HG02970 (cell line): ENCODE measurements around the gene STYXL2.

ENCODE experiments used
- ATAC-seq: cut with Tn5 transposase; IDR thresholded peaks from one replicate; pipeline ENCODE4 v1.9.1; 2021; ENCODE audit warnings: mild to moderate bottlenecking, moderate library complexity, moderate number of reproducible peaks; ENCODE audit not compliant: unreplicated experiment, low FRiP score

Gene STYXL2

GRCh38 chr1:167128261-167129227 lies 34.7 kb downstream of the STYXL2 start:
- ATAC-seq = no peak

- ATAC-seq = no peak
Observed at GRCh38 chr1:167130829-167131510, 37.1 kb downstream of the STYXL2 start.

GRCh38 chr1:167132301-167133010 lies 38.6 kb downstream of the STYXL2 start:
- no peak for ATAC-seq

GRCh38 chr1:167135281-167135840 lies 41.5 kb downstream of the STYXL2 start:
- ATAC-seq = no peak

GRCh38 chr1:167136191-167136614 lies 42.3 kb downstream of the STYXL2 start:
- ATAC-seq = no peak

GRCh38 chr1:167136806-167137205 lies 42.9 kb downstream of the STYXL2 start:
- ATAC-seq = no peak

- no peak for ATAC-seq
Observed at GRCh38 chr1:167137332-167137781, 43.5 kb downstream of the STYXL2 start.

DNA sequence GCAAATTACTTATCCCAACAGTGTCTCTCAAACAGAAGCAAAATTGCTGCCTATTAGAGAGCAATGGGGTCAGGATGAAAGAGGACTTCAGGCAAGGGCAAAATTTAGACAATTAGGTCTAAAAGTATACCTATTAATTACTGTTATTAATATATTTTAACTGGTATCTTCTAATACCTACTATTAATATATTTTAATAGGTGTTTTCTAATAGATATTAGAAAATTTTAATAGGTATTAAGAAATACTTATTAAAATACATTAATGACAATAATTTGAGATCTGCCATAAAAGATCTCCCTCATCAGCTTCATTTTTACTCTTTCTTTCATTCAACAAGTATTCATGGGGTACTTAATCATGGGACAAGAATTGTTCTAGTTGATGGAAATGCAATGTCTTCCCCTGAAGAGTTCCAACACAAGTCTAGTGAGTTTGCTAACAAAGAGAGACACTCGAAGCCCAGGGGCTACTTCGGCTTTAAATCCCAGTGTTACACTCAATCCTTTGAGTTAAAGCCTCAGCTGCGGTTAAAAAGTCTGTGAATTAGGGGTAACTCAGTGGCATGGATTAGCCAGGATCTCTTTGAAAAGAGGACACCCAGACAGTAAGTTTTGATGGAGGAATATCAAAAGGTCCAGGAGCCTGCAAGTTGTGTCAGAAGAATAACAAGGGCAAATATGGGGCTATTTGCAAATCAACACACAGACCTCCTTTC lies 44.1 kb downstream of the STYXL2 start:
- no peak for ATAC-seq

DNA sequence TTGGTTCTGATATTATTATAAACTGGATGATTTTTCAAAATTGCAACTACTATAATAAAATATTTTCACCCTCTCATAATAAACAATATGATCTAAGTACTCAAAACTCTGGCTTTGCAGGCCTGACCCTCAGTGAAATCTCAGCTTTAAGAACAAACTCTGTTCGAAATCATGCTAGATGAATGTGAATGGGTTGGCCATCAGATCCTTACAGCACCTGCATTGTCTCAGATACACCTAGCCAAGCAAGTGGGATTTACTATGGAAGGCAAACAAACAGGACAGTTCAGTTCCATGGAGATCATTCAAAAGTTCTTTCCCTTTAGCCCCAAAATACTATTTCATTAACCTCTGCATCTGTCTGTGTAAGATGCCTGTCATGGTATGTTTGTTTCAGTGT lies 44.8 kb downstream of the STYXL2 start:
- ATAC-seq = no peak

DNA sequence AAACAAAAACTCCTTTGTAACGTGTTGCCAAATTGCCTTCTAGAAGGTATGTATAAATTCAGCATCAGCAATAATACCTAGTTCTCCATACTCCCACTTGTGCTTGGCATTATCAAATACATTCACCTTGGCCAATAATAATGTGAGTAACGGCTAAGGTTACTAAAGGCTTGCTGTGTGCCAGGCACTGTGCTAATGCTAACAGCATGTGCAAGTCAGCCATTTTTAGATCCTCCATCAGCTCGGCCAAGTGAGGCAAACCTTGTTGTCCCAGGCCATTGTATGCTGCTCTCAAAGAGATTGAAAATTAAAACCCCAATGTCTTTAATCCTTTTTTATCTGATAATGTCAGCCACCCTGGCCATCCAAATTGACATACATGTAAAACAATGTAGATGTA lies 48.1 kb downstream of the STYXL2 start:
- no peak for ATAC-seq
